ENCODE results near the gene STARD13.

STARD13 gene

GRCh38 chr13:33272531-33273124 lies 12.9 kb downstream of the STARD13 start:
- Mint-ChIP-seq H3K36me3 (ENCODE audit: low read depth) (no peaks in the 10 kb centered on the region), H3K27me3 (ENCODE audit: low read depth, poor library complexity) (peaks cover 20% of the 10 kb centered on the region), H3K4me3 (no peak overlapping the region), H3K4me1 (no peaks in the 10 kb centered on the region), H3K9me3 (no peaks in the 10 kb centered on the region), H3K27ac (peak overlapping the region; percentile 90)
- no peak for TF ChIP-seq CTCF (IDR thresholded peaks at IDR 0.05)
- no peak for DNase-seq

DNA sequence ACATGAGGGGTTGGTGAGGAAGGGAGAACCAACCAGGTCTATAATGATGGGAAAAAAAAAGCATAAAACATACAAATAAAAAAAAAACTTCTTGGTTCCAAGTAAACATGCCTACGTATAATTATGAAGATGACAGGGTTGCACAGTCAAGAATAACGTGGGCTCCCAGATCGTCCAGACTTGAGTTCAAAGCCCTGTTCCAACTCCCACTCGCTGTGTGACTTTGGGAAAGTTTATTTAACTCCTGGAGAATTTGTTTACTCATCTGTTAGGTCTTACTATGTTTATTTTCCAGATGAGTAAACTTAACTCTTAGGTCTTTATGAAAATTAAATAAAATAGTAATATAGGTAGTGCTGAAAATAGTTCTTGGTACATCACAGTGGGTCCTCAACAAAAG lies 13.8 kb downstream of the STARD13 start:
- H3K36me3 Mint-ChIP-seq (ENCODE audit: low read depth): no peaks in the 10 kb centered on the region
- no peaks in the 10 kb centered on the region for H3K9me3 Mint-ChIP-seq
- H3K4me3 Mint-ChIP-seq: no peak overlapping the region
- no peak for TF ChIP-seq CTCF (IDR thresholded peaks at IDR 0.05)
- peaks cover 19% of the 10 kb centered on the region for H3K27me3 Mint-ChIP-seq (ENCODE audit: low read depth, poor library complexity)
- no peak for DNase-seq
- H3K4me1 Mint-ChIP-seq: no peaks in the 10 kb centered on the region
- peak overlapping the region; percentile 42 for H3K27ac Mint-ChIP-seq

DNA sequence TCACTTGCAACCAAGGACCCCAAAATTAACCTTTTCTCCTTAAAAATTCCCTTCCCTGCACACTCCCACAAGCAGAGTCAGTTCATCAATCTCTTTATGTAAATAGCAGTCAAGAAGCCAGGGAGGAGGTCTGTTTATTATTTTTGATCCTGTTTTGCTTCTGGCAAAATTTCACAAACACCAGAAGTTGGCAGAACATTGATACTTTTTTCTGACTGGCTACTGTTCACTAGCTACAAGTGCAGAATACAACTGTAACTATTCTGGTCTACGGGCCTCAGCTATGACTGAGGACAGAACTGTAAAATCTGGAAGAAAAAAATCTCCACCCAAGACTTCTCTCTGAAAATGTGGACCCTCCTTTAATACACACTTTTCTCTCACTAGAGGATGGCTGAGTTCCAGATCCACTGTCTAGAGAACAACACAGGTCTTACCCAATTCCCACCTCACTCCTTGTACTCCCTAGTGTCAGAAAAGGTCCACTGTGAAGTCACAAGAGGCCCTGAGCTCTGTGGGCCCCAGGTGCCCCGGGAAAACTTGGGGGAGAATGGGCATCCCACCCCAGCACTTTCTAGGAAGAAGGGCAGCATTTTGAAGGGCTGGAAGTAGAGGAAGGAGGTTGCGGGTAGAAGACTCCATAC lies 14.5 kb downstream of the STARD13 start:
- TF ChIP-seq CTCF (IDR thresholded peaks at IDR 0.05): no peak
- no peaks in the 10 kb centered on the region for H3K36me3 Mint-ChIP-seq (ENCODE audit: low read depth)
- peaks cover 18% of the 10 kb centered on the region for H3K27me3 Mint-ChIP-seq (ENCODE audit: low read depth, poor library complexity)
- no peak overlapping the region for H3K4me3 Mint-ChIP-seq
- no peaks in the 10 kb centered on the region for H3K4me1 Mint-ChIP-seq
- no peak overlapping the region for H3K27ac Mint-ChIP-seq
- H3K9me3 Mint-ChIP-seq: no peaks in the 10 kb centered on the region
- no peak for DNase-seq

- Mint-ChIP-seq H3K4me1 (peaks cover 25% of the 10 kb centered on the region), H3K27me3 (ENCODE audit: low read depth, poor library complexity) (peaks cover 17% of the 10 kb centered on the region)
- no peak for TF ChIP-seq CTCF (IDR thresholded peaks at IDR 0.05)
These were observed 19.9 kb downstream of the STARD13 start for GRCh38 chr13:33265607-33266006.

GRCh38 chr13:33265133-33265532 lies 20.4 kb downstream of the STARD13 start:
- no peaks in the 10 kb centered on the region for H3K9me3 Mint-ChIP-seq
- no peaks in the 10 kb centered on the region for H3K36me3 Mint-ChIP-seq (ENCODE audit: low read depth)
- peaks cover 17% of the 10 kb centered on the region for H3K27me3 Mint-ChIP-seq (ENCODE audit: low read depth, poor library complexity)
- no peak overlapping the region for H3K27ac Mint-ChIP-seq
- no peak for TF ChIP-seq CTCF (IDR thresholded peaks at IDR 0.05)
- no peak for DNase-seq
- H3K4me1 Mint-ChIP-seq: peaks cover 30% of the 10 kb centered on the region
- H3K4me3 Mint-ChIP-seq: no peak overlapping the region

More at GRCh38 chr13:33265607-33266006, 19.9 kb downstream of the STARD13 start:
- Mint-ChIP-seq H3K9me3 (no peaks in the 10 kb centered on the region), H3K36me3 (ENCODE audit: low read depth) (no peaks in the 10 kb centered on the region), H3K27ac (no peak overlapping the region), H3K4me3 (no peak overlapping the region)
- DNase-seq: no peak

DNA sequence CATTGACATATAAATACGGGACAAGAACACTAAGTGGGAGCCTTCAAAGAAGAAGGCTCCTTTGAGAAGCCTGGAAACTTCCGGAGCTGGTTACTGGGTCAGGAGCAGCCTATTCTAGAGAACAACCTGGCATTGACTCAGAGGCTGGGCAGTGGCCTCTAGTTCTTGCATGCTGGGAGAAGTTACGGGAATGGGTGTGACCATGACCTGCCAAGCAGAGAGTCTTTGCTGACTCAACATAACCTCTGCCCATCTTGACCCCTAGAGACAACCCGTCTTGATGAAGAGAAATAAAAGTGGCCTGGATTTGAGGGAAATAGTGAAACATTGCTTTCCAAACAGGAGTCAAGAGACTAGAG lies 21.0 kb downstream of the STARD13 start:
- no peaks in the 10 kb centered on the region for H3K9me3 Mint-ChIP-seq
- H3K27ac Mint-ChIP-seq: no peak overlapping the region
- no peak overlapping the region for H3K4me3 Mint-ChIP-seq
- H3K36me3 Mint-ChIP-seq (ENCODE audit: low read depth): no peaks in the 10 kb centered on the region
- no peak for DNase-seq
- peaks cover 31% of the 10 kb centered on the region for H3K4me1 Mint-ChIP-seq
- peaks cover 17% of the 10 kb centered on the region for H3K27me3 Mint-ChIP-seq (ENCODE audit: low read depth, poor library complexity)
- no peak for TF ChIP-seq CTCF (IDR thresholded peaks at IDR 0.05)

Measured in nephron progenitor cell (in vitro differentiated cells).